Pancreas (tissue), 10 donors: ENCODE measurements around the gene SART1. TPM values are rescaled to one million over a fixed set of nuclear protein-coding genes. Genes with fewer than 3 reads are reported as not detected.

Experiments used
- ATAC-seq, 4 donors: fragments of 200-7000 bp; cut with Tn5 transposase; one replicate each; pipeline versions ENCODE4 v1.8.0 to v1.9.1; 2020; ENCODE audit warnings: mild to moderate bottlenecking in 4 of 4, moderate library complexity in 4 of 4
- DNase-seq, 6 donors: peaks; one replicate each; pipeline ENCODE4 v3.0.0-alpha.2; 2020
- FAIRE-seq: peaks from 2 replicates; lab custom pipeline; 2012; peaks lifted over from hg19 to GRCh38; lab: Jason Lieb, UNC
- H3K27ac ChIP-seq, 4 donors: fragments of 200-600 bp; sonication (generic); 1 replicate in 3 of 4; 2 replicates in 1 of 4; pipeline versions ENCODE4 v1.5.0 to v1.8.0; 2020
- H3K27me3 ChIP-seq, 4 donors: fragments of 200-600 bp; one replicate each; pipeline ENCODE4 v1.8.0; 2021
- H3K36me3 ChIP-seq, 3 donors: fragments of 200-600 bp; sonication (generic) in 1 of 3; one replicate each; pipeline versions ENCODE4 v1.5.0 to v1.8.0; 2020 to 2021
- H3K4me1 ChIP-seq, 3 donors: fragments of 200-600 bp; one replicate each; pipeline ENCODE4 v1.8.0; 2021
- H3K4me3 ChIP-seq, 4 donors: fragments of 200-600 bp; sonication (generic) in 2 of 4; one replicate each; pipeline versions ENCODE4 v1.5.0 to v1.8.0; 2020 to 2021
- H3K9me3 ChIP-seq, 4 donors: fragments of 200-600 bp; one replicate each; pipeline ENCODE4 v1.8.0; 2021
- CTCF ChIP-seq, 4 donors: fragments of 200-600 bp; sonication (generic) in 3 of 4; IDR thresholded peaks; one replicate each; pipeline versions ENCODE4 v1.5.0 to v1.8.0; 2021; ENCODE audit warnings: antibody characterized with exemption in 4 of 4
- WGBS, 2 donors: extraction: QIAGEN DNeasy Blood & Tissue Kit; methylation state at CpG; one replicate each; pipeline ENCODE4 v1.1.7; 2013; 5-methylcytosine and 5-hydroxymethylcytosine counted together
- intact Hi-C, 3 donors: fragments of 100-400 bp; cut with DNase I; formaldehyde crosslinking; loops; one replicate each; pipeline versions ENCODE4 v1.11.1 to v1.14.2; 2022
- polyA plus RNA-seq, 2 donors: library from polyadenylated mRNA; stranded (reverse); fragments of 200-250 nt; gene quantifications; one replicate each; pipeline ENCODE4 v1.2.3, GENCODE V29; 2013
- total RNA-seq, 6 donors: library from RNA; stranded (reverse); fragmentation: NEBNext Ultra II Directional in 4 of 6; extraction: Animal tissue kit (Norgen Biotek cat#: 25700) in 4 of 6; gene quantifications; one replicate each; pipeline versions ENCODE4 v1.2.1 to v1.2.4, GENCODE V29; 2021 to 2023
- donor health status: healthy with polysubstance abuse.
- donor health status: DM: no; HTN: no; CAD: no; lungs with moderate emphysema.
- donor health status: DM: no; HTN: no; CAD: no.
- donor health status: control.
- donor health status: control.
- donor health status: Bipolar disorder and iron deficiency.
- donor health status: DM: yes; HTN: yes; CAD: no.
- donor health status: DM: no; HTN: no; CAD: no.
- donor health status: DM: no; HTN: no; CAD: no.
- donor health status: DM: yes; HTN: yes; CAD: no.

Gene SART1
- total and polyA plus RNA-seq, 8 donors: 19.2 to 98.5 (median 25.5) TPM

GRCh38 chr11:65978391-65979238 is 17.1 kb downstream of the SART1 start:
- 90 to 93% methylated on average over 28 to 34 of the region's 34 CpGs for WGBS, 2 donors
- Histone ChIP-seq H3K4me3 (no peak overlapping the region), H3K9me3 (no peaks in the 10 kb centered on the region), H3K4me1 (no peaks in the 10 kb centered on the region), H3K27me3 (no peaks in the 10 kb centered on the region), H3K27ac (no peak overlapping the region), H3K36me3 (peaks cover 4 to 23% (median 18%) of the 10 kb centered on the region in 3 donors)
- FAIRE-seq: no peak
- no peak for DNase-seq
- ATAC-seq: no peak
- intact Hi-C loops: no loop called here
- TF ChIP-seq CTCF (IDR thresholded peaks at IDR 0.05): no peak

- H3K27me3 ChIP-seq: no peaks in the 10 kb centered on the region
- WGBS, 2 donors: 83 to 89% methylated on average over 10 of the region's 10 CpGs
- peaks cover 4 to 23% (median 18%) of the 10 kb centered on the region in 3 donors for H3K36me3 ChIP-seq
- FAIRE-seq (no peak), DNase-seq (no peak), ATAC-seq (no peak)
- no peak overlapping the region for H3K27ac ChIP-seq
- no peaks in the 10 kb centered on the region for H3K4me1 ChIP-seq
- H3K4me3 ChIP-seq: no peak overlapping the region
- intact Hi-C loops: no loop called here
- H3K9me3 ChIP-seq: no peaks in the 10 kb centered on the region
- no peak for TF ChIP-seq CTCF (IDR thresholded peaks at IDR 0.05)
Measured at GRCh38 chr11:65979261-65979759, 17.8 kb downstream of the SART1 start.

- WGBS, 2 donors: 66 to 78% methylated on average over 12 of the region's 12 CpGs
- peaks cover 4 to 23% (median 18%) of the 10 kb centered on the region in 3 donors for H3K36me3 ChIP-seq
- H3K4me3 ChIP-seq: no peak overlapping the region
- FAIRE-seq (no peak), DNase-seq (no peak), ATAC-seq (peak in 1 of 4 donors; percentile 5)
- intact Hi-C loops: loop anchor here in 2 of 3 donors (5.0 to 10.0 kb wide), 3 partner anchors 274 to 356 kb away; no protein-coding TSS in a partner anchor
- no peaks in the 10 kb centered on the region for H3K27me3 ChIP-seq
- H3K27ac ChIP-seq: no peak overlapping the region
- no peak for TF ChIP-seq CTCF (IDR thresholded peaks at IDR 0.05)
- no peaks in the 10 kb centered on the region for H3K9me3 ChIP-seq
- no peaks in the 10 kb centered on the region for H3K4me1 ChIP-seq
Measured at GRCh38 chr11:65981101-65981740, 19.7 kb downstream of the SART1 start.

- TF ChIP-seq CTCF (IDR thresholded peaks at IDR 0.05): no peak
- Histone ChIP-seq H3K27me3 (no peaks in the 10 kb centered on the region), H3K9me3 (no peaks in the 10 kb centered on the region), H3K36me3 (peaks cover 4 to 17% (median 16%) of the 10 kb centered on the region in 3 donors), H3K4me1 (no peaks in the 10 kb centered on the region), H3K27ac (no peak overlapping the region), H3K4me3 (no peak overlapping the region)
- 61 to 71% methylated on average over 16 of the region's 16 CpGs for WGBS, 2 donors
- DNase-seq: no peak
- intact Hi-C loops: loop anchor here in 2 of 3 donors (5.0 to 10.0 kb wide), 3 partner anchors 275 to 357 kb away; no protein-coding TSS in a partner anchor
- ATAC-seq: peak in 1 of 4 donors; percentile 12
- no peak for FAIRE-seq
Measured at GRCh38 chr11:65981972-65982823, 20.7 kb downstream of the SART1 start.
